GM21526 (cell line): Measurements from ENCODE around the gene KCNJ2.

Source experiments
- ATAC-seq: cut with Tn5 transposase; IDR thresholded peaks from one replicate; pipeline ENCODE4 v1.9.1; 2021; ENCODE audit warnings: moderate library complexity; ENCODE audit not compliant: unreplicated experiment, low FRiP score

Gene KCNJ2

DNA sequence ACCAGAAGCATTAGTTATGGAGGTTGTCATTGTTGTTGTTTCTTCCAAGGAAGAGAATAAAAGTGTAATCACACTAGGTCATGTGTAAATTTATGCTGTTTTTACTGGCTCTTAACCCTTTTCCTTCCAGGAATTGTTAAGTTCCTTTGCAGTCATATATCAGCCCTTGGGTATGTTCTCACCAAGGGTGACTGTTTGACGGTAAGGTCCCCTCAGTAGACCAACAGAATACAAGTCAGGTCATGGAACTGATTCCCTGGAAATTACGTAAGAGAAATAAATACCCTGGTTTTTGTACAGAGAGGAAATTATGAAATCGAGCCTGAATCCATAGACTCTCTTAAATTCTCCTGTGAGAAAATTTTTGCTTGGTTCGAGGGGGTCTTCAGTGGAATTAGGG is 11.2 kb upstream of the KCNJ2 start:
- no peak for ATAC-seq

DNA sequence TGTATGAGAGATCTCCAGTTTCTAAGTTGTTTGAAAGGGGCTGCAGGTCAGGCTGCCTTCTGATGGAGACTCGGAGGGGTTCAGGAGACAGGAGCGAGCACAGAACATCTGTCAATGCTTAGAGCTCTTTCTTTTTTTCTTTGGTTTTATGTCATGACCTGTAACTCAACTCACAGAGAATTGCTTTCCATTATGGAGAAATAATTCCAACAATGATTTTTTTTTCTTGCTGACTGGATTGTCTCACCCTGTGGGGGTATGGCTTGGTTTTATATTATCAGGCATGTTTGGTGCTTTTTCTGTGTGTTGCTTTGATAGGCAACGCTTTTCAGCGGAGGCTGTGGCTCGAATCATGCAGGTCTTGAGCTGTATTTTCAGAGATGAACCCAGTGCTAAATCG is 10.7 kb upstream of the KCNJ2 start:
- ATAC-seq, result no peak

DNA sequence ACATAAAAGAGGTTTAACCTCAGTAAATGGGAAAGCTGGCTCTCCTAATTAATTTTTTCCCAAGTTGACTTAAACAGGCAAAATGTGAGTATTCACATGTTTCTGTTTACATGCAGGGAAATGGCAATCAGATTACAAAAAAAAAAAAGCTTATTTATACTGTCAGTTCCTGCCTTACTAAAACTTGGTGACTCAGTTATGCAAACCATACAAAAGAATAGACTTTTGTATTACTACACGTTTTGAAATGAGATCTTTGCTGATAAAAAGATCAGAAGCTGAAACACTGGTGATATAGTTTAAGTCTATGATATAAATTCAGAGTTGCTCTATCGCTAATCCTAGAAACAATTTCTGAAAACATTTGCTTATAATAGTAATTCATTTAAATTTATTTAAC is 9.4 kb upstream of the KCNJ2 start:
- no peak for ATAC-seq

DNA sequence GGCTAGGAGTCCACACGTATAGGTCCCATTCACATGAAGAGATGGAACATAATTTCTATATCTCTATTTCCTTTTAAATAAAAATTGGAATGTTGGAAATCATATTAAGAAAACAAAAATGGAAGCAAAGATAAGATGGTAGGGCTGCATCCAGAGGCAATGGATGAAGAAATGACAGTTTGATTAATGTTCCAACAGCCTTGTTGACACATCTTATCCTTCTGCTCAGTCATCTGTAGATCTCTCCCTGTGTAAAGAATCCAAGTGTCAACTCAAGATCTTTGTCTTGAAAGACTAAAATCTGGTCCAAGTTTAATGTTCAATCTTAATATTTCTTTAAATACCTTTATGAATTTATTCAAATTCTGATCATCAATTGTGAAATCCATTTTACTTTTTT is 7.8 kb upstream of the KCNJ2 start:
- ATAC-seq, result no peak

DNA sequence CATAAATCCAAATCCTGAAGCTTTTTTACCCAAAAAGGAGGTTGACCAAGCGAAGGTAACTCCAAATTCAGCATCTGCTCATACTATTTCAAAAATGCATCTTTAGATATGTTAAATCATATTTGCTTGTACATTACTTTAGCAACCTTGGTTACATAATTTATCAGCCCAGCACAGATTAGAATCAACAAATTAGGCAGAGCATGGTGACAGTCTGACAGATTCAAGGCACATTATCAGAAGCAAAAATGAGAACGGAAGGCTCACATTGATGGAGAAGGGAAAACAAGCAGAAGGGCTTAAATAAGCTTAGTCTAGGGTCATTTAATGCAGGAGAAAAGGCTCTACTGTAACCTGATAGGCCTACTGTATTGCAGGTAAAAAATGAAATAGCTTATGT is 3.9 kb upstream of the KCNJ2 start:
- no peak for ATAC-seq

DNA sequence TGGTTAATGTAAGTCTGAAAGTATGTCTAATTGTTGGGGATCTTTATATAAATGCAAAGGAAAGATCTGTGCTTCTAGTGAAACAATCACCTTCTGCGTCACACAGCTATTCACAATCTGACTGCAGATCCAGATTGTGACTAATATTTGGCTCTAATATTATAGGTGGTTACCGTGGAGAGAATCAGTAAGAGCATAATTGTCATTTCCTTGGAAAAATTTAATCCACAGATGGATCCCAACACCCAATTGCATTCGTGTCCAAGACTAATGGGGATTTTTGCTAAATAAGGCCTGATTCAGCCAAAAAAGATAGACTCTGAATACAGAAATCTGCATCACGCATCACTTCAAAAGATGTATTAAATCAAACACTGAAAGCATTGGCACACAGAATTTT is 2.7 kb upstream of the KCNJ2 start:
- ATAC-seq, result no peak

DNA sequence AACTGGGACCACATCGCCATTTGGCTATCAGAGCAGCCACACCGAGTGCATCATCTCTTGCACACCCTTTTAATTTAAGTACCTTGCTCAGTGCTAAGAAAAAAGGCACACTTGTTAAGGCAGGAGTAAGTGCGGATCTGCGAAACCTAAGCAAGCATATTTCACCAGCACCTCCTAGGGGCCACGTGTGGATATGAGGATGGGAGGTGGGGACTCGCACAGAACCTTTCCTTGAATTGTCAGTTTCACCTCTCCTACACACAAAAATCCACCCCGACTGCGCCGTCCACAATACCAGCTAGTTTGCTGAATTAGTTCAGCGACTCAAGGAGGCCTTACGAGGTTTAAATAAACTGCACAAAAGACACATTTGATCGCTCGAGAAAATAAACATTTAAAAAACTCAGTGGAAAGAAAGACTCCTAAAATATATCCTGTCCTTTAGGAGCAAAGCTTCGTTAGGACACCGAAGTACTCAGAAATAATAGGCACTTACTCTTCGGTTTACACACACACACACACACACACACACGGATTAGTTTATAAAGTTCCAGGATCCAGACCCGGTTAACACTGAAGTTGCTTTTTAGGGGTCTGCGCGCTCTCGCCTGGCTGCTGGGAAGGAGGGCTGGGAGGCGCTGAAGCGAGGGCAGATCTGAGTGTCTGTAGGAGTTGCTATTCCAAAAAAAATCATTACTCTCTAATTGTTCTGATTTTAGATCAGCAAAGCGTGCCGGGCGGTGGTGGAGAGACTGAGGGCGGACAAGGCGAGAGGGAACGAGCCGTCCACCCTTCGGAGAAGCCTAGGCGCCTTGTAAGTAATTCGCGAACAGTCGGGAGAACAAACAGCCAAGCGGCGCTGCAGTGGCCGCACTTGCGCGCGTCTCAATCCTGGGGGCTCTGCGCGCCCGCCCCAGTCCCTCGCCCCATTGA is 1.0 kb upstream of the KCNJ2 start:
- ATAC-seq, result peak; percentile 18

DNA sequence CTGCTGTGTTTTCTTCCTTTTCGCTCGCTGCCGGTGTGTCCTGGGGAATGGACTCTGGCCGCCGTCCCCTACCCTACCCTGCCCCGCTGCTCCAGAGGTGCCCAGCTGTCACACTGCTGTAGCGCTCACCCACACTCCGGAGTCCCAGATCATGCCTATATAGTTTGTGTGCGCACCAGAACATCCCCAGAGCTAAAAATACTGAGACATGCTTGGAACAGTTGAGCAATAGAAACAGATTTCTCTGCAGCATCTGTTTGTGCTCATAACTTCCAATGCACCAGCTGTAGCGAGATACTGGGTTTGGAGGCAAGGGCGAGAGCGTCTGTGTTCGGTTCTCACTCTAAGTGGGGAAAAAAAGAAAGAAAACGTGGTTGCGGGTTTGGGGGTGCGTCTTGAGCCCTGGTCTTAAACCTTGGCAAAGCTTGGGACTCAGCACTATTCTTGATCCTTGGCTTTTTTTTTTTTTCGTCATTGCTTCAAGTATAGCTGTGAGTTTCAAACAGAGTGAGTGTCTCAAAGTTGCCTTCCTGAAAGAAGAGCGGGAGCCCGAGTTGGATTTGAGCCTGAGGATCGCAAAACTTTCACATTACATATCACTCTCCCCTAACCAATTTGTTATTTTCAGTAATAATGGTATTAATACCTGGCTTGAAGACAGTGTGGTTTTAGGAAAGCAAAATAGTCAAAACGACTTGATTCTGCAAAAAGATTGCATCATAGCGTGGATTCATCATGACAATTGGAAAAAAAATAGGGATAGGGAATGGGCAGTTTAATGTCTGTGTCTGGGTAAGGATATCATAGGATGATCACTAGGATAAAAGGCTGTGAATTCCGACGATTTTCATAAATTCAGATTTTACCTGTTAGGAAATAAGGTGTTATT is 621 bp downstream of the KCNJ2 start:
- ATAC-seq, result no peak

DNA sequence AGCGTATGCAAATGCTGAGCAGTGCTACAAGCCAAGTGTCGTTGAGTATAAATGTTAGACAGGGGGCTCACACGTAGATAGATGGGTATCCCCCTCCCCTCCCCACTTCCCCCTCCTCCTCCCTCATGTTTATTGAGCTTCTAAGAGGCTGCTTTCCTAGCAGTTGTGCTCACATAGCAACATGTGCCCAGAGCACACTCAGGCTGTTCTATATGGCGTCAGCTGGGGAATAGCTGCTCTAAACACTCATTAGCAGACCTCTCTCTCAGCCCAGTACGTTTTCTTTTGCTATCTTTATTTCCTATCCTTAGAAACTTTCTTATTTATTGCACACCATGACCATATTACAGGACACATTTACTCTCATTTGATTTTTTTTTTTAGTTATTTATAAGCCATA is 1.8 kb downstream of the KCNJ2 start:
- no peak for ATAC-seq

DNA sequence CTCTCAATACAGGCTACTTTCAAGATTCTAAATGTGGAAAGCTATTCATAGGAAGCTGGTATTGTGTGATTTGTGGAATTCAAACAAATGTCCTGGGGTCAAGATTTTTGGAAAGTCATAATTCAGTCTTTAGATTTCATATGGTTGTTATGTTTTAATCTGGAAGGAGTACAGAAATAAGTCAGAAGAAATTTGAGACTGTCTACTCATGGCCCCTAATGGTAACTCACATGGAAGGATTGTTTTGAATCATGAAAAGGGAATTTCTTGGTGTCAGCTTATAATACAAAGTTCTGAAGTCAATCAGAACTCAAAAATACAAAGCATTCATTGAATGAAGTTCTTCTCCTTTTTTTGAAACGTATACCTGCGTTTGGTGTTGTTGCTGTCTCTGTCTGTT is 3.1 kb downstream of the KCNJ2 start:
- ATAC-seq, result no peak

DNA sequence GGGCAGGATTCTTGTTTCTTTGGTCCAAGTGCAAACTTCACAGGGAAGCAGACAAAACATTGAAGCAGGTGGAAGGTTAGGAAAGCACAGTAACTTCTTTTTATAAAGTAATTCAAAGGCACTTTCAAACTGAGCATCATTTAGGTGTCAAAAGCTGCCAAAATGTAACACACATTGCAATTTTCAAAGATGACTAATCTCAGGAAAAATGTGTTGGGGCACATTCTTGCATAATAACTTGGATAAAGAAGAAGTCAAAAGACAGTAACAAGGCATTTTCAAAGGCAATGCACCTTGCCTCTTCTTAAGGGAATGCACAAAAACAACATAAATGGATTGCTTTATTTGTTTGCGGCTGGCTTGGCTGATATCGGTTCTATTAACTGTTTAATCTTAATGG is 3.6 kb downstream of the KCNJ2 start:
- no peak for ATAC-seq

DNA sequence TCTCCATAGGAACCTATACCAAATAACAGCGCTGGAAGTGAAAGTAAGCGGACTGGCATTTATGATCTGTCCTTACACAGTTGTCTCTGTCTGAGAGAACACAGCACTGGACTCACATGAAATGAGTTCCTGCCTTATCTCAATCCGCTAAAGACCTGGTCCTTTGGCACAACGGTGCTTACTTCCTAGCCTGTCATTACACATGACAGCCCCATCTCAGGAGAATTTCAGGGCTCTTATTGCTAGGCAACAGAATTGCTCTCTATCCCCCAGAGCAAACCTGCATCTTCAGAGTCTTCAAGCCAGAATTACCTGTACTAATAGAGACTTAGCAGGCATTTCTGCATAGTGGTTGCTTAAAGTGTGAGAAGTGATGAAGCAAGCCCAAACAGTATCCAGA is 4.3 kb downstream of the KCNJ2 start:
- ATAC-seq, result no peak

DNA sequence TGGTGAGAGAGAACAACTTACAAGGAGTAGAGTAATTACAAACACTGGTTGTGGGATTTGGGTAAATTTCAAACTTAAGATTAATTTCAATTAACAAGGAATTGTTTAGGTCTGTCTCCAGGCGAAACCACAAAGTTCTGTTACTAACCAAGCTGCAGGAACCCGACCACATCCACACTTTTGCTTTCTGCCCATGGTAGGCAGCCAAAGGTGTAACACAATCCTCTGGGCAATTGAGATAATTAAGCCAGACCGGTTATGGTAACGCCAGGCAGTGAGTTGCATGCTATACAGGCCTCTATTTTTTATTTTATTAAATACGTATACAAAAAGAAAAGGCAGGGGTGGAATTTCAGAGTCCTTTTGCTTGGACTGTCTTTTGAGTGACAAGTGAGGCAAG is 12.0 kb downstream of the KCNJ2 start:
- no peak for ATAC-seq

DNA sequence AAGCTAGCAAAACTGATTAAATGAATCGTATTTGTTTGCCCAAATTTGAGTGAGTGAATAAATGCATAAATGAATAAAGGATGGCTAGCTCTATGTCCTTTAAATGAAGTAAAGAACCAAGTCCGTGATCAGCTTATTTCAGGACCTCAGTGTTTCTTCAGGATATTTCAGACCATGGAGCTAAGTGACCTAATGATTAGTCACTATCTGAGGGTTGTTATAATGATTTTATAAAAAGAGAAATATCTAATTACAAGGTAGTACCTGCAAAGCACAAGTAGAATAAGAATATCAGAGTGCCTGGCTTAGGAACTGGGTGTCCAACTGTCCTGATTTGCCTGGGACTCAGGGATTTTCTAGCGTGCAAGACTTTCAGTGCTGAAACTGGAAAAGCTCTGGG is 12.5 kb downstream of the KCNJ2 start:
- ATAC-seq, result no peak

DNA sequence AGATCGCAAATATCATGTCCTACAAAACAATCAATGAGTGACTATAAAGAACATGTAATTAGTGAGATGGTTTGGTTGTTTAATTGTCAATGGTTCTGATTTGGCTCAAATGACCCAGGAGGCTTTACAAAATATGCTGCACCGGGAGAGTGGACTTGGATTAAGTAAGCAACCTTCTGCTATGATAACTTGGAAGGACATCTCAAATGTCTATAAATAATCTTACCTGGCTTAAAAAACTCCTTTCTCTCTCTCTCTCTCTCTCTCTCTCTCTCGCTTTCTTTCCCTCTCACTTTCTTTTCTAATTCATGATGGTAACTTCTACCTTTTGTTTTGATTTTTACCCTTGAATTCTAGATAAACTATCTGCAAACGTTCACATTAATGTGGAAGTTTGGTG is 14.2 kb downstream of the KCNJ2 start:
- ATAC-seq, result no peak

DNA sequence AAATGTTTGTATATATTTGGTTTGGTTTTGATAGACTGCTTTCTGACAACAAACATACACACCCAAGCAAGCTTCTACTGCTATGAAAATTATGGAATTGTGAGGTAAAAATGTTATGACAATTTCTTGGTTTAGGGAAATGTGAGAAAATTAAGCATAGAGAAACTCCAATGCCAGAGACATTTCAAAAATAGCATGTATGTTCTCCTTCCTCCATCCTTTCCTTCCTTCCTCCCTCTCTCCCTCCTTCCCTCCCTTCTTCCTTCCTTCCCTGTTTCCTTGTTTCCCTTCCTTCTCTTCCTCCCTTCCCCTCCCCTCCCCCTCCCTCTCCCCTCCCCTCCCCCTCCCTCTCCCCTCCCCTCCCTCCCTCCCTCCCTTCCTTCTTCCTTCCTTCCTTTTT is 14.9 kb downstream of the KCNJ2 start:
- no peak for ATAC-seq

DNA sequence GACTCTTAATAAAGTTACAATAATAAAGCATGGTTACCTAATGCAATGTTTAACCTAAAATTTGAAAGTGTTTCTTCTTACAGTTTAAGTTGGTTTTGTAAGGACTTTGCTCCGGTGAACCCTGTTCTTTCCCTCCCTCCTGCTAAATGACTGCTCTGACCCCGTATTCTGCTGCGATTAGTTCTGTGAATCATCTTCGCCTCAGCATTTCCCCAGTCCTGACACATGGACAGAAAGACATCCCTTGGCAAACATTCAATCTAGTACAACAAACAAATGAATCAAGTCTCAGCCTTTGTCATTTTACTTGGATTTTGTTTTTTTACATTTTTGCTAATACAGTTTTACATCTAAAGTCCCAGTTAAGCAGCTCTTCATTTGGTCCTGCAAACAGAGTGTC is 15.4 kb downstream of the KCNJ2 start:
- ATAC-seq, result no peak

DNA sequence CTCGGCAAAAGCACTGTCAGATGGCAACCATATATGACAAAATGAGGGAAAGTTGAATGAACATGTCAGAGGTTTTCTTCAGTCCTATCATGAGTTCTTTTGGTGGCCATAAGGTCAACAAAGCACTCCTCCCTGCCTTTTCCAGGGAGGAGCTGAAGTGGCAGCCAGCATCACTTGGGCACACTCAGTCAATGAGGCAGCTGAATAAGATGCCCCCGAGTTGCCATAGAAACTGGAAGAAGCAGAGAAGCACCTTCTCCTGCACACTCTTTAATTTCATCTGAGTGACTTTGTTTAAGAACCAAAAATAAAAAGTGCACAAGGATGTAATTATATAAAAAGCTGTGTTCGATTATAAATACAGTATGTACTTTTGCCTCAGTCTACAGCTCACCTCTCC is 16.0 kb downstream of the KCNJ2 start:
- ATAC-seq, result no peak

DNA sequence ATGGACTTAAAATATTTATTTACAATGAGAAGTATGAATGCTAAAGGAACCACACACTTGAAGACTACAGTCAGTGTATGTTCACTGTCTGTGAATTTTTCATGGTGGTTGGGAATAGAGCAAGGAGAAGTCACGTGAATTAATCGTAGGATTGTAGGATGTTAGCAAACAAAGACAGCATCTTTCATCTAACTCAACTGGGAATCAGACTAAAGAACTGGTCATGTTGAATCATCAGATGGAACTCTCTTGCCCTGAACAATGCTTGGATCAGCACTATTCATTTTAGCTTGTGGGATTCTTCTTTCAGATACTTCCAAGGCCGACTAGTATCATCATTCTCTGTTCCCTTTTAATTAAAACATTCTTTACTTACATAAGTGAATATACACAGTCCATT is 18.1 kb downstream of the KCNJ2 start:
- no peak for ATAC-seq

DNA sequence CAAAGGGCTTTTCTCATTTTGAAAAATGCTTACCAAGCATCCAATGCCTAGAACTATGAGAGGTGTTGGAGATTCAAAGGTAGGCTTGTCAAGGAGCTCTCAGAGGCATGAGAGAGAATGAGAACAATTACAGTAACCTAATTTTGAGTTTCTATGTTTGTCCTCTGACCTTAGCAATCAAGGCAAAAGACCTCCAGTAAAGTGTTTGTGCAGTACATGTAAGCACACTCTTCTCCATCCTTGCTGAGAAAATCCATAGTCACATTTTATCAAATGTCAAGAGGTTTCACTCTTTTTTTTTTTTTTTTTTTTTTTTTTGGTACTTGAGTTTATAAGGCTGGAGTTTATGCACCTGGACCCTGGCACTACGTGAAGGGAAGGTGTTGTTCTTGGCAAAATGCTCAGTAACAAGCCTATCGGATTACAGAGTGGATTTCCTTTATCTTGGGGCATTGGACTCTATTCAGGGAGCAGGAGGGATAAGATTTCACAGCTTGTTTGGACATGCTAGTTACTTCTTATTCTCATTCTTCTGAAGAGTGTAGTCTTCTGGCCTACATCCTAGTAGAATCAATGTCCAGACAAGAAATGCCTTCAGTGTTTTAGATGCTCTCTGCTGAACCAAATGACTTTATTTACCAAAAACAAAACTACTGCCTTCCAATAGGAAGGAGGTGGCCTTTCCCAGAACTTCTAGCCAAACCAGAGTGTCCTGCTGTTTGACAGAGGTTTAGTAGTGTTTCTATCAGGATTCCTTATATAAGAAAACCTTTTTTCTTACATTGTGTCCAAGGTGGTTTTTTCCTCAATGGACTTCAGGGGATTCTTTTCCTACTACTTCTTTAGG is 21.9 kb downstream of the KCNJ2 start:
- no peak for ATAC-seq

DNA sequence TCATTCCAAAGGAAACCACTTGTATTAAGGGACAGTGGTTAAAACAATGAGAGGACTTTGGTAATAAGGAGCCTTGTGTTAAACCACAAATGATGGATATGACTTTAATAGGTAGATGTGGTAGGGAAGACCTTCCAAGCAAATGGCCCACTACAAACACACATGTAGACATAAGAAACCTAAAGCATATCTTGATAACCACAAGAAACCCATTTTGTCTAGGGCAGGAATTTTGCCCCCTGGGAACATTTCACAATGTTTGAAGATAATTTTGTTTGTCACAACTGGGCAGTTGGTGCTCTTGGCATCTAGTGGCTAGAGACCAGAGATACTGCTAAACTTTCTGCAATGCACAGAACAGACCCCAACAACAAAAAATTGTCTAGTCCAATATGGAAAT is 25.8 kb downstream of the KCNJ2 start:
- ATAC-seq, result no peak
